Epithelial cell of prostate (primary cell): ENCODE data around the gene TGFBR2.

Source experiments
- DNase-seq: peaks from one replicate; pipeline ENCODE4 v3.0.0-alpha.2; 2011; ENCODE audit warnings: low read depth, low spot score
- H3K27ac ChIP-seq: fragments of 450-650 bp; 2 replicates; pipeline ENCODE4 v1.5.1; 2017; ENCODE audit warnings: mild to moderate bottlenecking

The TGFBR2 gene

DNA sequence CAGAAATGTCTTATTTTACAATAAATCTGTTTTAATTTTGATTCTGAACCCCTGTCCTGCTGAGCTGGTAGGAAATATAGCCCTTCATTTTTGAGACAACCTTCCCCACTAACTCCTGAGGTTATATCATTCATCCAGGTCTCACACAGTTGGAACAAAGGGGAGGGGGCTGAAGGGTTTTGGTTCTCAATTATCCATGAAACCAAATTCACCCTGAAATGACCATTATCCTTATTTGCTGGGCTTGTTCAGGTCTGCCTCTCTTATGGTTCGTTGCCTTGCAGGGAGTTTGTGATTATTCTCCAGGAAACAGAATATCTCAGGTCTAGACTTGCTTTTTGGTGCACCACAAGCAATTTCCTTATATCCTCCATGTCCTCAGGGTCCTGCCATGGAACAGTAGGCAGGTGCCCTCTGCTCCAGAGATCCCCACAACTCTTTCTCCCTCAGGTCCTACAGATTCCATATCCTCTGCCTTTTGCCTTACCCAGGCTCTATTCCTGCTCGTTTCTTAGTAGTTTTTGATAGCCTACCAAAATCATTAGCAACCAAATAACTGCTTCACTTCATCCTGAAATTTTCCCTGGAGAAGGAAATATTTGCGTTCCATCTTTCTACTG is 94.4 kb downstream of the TGFBR2 start:
- H3K27ac ChIP-seq, result no peak overlapping the region
- no peak for DNase-seq

DNA sequence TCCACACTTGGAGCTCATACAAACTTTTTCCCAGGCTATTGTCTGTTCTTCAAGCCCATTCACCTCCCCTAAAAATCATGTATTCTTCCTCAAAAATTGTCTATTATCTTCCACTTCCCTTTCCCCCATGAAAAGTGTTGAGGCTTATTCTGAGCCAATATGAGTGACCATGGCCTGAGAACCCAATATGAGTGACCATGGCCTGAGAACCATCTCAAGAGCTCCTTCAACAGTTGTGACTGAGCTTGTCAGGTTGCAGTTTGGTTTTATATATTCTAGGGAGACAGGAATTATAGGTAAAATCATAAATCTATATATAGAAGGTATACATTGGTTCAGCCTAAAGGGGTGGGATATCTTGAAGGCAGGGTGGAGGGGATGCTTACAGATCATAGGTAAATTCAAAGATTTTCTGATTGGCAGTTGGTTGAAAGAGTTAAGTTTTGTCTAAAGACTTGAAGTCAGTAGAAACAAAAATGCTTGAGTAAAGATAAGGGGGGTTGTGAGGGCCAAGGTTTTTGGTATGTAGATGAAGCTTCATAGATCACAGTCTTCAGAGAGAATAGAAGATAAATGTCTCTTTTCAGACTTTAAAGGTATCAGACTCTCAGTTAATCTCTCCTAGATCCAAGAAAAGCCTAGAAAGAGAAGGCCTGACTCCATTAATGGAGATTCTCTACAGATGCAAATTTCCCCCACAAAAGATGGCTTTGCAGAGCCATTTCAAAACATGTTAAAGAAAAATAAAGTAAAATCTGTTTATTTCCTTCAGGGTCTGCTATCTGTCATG is 95.8 kb downstream of the TGFBR2 start:
- no peak for DNase-seq
- no peak overlapping the region for H3K27ac ChIP-seq

DNA sequence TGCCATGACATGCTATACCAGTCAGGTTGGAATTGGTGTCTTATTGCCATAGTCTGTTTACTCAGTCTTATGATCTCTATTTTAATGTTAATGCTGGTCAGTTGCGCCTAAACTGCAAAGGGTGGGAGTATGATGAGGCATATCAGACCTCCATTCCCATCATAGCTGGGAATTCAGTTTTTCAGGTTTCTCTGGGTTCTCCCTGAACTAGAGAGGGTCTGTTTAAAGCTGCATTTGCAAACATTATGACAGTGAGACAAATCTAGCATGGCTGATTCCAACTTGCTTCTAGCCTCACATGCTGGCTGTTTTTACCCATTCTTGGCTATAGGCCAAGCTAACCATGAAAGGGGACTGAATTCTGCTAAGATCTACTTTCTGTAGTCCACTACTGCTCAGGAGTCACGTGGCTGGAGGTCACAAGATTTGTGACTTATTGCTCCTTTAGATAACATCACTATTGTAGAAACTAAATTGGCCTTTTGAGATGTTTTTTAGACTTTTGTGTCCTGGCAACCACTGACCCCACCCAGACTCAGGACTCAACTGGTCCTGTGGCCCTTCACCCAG is 96.5 kb downstream of the TGFBR2 start:
- DNase-seq, result no peak
- no peak overlapping the region for H3K27ac ChIP-seq

DNA sequence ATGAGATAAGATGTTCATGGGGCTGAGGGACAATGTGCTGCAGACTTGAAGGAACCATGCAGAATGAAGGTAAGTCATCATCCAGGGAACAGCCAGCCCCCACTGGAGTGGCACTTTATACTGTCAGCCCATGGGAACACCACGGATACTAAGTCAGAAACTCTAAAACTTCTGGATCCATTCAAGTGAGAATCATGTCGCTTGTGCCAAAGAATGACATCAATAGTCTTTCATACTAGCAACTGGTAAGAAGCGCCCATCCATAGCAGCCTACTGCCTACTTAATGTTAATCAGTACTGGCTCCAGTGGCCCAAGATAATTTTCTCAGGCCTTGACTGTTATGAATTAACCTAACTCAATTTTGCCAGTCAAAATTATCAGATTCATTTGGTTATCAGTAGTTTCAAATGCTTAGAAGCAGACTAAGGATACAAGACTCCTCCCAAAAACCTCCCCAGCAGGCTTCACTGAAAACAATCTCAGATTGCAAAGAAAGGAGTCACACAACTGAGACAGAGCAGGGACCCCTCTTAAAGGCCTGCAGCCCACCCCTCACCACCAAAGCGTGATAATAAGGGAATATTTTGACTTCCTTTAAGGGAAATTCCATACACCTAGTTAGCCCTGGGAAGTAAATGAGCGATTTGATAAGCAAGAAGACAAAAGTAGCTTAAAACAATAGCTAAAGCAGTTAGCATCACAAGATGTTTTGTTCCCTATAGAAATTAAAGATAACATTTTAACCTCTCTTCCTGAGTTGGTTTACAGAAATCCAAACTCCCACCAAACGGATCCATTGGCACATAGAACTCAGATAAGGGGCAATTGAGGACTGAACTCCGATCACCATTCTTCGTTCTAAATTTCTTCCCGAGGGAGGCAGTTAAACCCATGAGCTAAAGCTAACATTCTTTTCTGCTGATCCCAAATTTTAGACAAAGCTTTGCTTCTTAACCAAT is 98.8 kb downstream of the TGFBR2 start:
- H3K27ac ChIP-seq, result no peak overlapping the region
- no peak for DNase-seq

DNA sequence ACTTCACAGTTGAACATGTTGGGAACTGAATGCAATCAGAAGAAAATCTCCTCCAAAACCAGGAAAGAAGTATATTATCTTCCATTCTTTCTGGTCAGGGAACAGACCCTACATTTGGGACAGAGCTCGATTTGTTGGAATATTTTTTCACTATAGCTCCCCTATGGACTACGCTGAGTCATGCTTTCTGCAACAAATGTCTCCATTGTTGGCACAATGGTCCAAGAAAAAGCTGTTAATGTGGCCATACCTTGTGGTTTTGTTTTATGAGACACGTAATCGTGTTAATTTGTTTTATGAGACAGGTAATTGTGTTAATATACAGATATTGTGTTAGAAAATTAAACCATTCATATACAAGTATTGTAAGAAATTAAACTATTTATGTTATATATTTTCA is 101.4 kb downstream of the TGFBR2 start:
- DNase-seq, result no peak
- no peak overlapping the region for H3K27ac ChIP-seq

DNA sequence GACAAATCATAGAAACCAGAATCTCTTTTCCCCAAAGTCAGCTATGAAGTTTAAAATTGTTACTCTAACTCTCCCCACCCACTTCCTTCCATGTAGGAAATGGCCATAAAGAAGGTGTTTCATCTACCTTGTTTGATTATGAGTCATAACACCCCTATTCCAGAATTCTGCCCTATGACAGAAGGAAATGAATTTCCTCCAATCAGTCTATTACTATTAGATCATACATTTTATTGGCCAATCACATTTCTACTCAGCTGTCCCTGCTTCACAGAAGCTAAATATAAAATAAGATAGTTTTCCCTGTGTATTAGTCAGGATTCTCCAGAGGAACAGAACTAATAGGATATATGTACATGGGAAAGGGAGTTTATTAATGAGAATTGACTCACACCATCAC is 102.1 kb downstream of the TGFBR2 start:
- H3K27ac ChIP-seq, result peak overlapping the region; percentile 14
- DNase-seq, result no peak

DNA sequence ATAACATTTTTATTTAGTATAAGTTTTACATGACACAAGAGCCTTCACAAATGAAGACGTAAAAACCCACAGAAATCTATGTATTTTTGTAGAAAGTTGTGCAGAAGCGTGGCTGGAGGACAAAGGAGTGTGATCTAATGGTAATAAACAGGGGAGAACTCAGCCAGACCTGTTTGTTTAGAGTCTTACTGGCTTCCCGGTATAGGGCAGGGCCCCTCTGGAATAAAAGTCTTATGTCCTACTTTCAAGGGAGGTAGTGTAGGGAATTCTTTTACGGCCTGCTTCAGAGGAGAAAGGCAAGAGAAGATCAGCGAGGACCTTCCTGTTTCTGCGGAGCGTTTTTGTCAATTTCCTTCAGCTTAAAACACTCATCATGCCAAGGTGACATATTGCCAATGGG is 103.6 kb downstream of the TGFBR2 start:
- DNase-seq, result no peak

DNA sequence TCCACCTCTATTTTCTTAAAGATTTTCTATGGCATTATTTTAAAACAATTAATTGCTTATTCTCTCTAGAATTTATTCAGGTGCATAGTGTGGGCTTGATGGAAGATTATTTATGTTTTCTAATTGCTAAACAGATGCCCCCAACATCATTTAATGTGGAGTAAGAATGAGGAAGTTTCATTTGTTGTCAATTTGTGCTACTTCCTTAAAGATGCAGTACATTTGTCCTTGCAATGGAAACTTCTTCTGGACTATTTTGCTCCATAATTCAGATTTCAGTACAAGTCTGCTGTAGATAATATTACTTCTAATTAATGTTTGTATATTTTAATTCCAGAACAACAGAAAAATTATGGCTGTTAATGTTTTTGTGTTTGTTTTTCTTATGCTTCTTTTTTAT is 104.8 kb downstream of the TGFBR2 start:
- H3K27ac ChIP-seq, result no peak overlapping the region
- DNase-seq, result no peak

More for the DNA sequence above, 103.6 kb downstream of the TGFBR2 start:
- H3K27ac ChIP-seq, result no peak overlapping the region

DNA sequence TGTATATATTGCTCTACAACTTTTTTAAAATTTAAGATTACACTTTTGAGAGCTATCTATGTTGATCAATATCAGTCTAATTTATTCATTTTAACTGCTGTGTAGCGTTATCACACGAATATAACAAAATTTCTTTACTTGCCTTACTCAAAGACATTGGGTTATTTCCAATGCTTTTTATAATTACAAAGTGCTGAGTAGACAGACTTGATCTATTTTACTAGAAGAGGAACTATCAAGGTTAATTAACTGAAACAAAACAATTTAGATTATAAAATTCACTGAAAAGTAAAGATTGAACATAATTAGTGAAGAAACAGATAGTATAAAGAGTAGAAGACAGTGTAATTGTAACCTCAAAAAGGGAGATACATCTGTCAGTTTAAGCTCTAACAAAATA is 105.5 kb downstream of the TGFBR2 start:
- DNase-seq, result no peak

DNA sequence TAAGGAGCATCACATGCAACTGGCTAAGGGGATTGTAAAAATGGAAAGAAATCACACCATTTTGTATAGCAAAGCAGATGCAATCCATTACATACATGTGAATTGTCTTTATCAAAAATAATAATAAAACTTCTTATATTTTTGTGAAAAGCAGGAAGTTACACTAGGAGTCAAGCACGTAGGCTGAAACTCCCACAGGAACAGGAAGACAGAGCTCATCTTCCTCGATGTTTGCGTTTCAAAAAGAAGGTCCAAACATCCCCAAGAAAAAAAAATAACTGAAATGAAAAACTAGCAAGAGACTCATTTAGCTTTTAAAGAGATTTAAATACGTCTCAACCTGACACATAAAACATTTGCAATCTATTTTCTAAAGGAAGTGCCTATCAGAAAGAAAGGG is 106.6 kb downstream of the TGFBR2 start:
- H3K27ac ChIP-seq, result no peak overlapping the region
- DNase-seq, result no peak

More for the DNA sequence above, 105.5 kb downstream of the TGFBR2 start:
- no peak overlapping the region for H3K27ac ChIP-seq

DNA sequence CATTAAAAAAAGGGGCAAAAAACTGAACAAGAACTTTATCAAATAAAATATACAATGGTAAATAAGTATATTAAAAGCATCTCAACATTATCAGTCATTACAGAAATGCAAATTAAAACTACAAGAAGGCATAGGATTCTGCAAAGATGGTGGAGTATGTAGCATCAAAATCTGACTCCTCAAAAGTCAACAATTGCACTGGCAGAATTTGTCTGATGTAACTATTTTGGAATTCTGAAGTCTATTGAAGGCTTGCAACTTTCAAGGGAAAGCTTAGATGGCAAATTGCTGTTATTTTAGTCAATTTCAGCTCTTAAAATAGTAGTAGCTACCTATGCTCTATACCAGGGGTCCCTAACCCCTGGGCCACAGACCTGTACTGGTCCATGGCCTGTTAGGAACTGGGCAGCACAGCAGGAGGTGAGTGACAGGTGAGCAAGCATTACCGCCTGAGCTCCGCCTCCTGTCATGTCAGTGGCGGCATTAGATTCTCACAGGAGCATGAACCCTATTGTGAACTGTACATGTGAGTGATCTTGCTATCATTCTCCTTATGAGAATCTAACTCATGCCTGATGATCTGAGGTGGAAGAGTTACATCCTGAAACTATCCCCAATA is 107.6 kb downstream of the TGFBR2 start:
- H3K27ac ChIP-seq, result no peak overlapping the region
- no peak for DNase-seq

DNA sequence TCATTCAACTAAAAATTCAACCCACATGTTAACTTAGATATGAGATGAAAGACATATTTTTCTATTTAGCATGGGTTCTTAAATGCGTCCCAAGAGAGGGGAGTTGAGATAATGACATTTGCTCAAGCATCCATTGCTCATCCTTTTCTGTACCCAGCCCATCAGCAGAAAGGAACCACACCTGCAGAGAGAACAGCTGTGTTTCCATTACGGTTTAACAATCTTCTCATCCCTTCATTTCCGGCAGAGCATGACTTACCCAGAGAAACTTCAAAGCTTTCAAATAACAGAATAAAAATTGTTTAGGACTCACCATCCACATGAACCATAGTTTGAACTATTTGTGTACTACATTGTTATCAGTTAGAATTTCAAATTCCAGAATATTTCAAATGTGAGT is 113.1 kb downstream of the TGFBR2 start:
- no peak for DNase-seq
- no peak overlapping the region for H3K27ac ChIP-seq

DNA sequence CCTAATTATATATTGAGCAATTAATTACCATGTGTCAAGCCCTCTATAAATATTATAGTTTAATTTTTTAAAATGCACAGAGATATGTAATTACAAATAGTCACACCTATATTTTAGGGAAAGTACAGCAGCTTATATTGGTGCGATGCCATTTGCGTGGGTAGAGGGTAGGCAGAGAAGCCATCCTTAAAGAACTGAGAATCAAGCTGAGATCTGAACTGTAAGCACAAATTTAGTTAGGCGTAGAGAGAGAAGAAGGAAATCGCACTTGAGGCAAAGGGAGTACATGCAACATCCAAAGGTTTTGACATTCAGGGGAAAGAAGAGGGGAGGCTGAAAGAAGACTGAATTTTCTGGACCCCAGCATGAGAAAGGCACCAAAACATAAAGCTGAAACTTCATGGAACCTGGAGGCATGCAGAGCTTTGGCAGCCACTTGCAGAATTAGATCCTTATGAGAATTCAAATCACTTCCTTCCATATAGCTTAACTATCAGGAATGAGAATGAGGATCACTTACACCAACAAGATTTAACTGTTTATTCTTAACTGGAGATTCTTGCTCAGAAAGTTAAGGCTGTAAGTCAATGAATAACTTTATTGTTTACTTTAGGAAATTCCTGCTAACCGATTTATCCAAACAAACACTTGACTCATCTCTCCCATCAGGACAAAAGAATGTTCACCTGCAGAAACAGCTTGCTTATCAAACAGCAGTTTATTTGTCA is 114.3 kb downstream of the TGFBR2 start:
- H3K27ac ChIP-seq, result peak overlapping the region; percentile 12
- DNase-seq, result peak; percentile 74

DNA sequence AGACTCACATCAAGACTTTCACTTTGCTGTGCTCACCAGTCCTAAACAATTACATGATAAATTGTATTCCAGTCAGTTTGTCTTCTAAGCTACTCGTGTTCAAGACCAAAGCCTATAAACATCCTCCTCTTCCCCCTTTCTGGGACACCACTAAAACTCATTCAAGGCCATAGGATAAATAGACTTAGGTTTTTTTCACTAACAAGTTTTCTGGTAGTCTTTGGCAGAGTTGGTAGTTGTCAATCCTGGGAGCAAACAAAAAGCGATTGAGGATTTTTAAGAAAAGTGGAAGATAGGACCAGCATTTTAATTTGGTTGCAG is 114.9 kb downstream of the TGFBR2 start:
- peak overlapping the region; percentile 12 for H3K27ac ChIP-seq
- DNase-seq, result no peak

DNA sequence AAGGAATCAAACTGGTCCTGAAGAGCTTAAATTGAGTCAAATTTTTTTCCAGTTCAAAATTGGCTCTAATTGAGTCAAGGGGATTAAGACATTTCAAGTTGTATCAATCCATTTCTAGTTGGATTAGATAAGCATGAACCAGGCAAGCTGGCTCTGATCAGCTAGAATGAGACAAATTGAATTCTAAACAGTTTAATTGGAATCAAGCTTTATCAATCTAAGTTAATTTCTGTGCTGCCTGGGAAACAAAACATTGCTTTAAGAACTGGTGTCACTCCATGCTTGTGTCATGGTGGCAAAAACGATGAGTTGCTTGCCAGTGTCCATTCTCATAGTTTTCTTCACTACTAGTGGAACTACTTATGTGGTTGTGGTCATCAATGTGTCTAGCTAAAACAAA is 116.8 kb downstream of the TGFBR2 start:
- no peak for DNase-seq
- no peak overlapping the region for H3K27ac ChIP-seq

DNA sequence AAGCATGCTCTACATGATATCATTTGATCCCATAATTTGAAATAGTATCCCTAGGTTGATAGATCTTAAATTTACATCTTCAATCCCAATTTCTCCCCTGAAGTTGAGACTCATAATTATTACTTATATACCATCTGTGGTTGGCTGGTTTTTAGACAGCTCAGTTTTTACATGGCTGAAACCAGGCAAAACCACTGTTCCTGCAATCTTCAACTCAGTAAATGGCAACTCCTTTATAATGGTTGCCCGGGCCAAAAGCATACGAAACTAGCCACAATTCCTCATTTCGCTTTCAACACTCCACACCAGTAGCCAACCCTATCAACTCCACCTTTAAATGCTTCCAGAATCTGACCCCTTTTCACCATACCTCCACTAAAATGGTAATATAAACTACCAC is 118.5 kb downstream of the TGFBR2 start:
- DNase-seq, result no peak
- H3K27ac ChIP-seq, result no peak overlapping the region

DNA sequence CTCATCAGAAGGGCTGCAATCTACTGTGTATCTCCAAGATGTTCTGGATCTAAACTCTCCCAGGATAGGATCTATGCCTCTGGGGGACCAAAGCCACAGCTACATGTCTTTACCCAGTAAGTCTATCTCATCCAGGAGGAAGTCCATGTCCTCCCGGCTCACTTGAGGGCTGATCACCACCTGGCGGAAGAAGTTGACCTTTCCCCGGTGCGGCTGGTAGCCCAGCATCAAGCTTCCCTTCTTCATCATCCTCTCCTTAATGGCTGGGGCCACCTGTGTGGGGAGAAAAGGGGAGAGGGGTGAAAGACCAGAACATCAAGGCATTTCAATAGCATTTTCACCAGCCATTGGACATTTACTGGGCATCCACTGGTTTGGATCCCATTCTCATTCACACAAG is 121.7 kb downstream of the TGFBR2 start:
- no peak for DNase-seq
- no peak overlapping the region for H3K27ac ChIP-seq

DNA sequence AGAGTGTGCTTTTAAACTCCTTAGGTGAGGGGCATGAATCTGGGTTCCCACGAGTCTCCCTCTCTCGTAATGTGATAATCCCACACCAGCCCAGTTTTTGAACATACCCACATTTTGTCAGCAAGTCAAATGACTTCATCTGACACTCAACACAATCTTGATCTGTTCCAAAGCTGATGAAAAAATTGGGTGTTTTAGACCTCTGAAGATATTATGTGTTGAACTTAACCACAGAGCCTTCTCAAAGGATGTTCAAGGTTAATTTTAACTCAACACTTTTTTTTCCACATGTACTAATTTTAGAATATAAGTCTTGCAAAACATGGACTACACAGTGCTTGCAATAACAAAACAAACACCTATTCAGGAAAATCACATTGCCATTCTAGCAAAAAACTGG is 123.1 kb downstream of the TGFBR2 start:
- H3K27ac ChIP-seq, result no peak overlapping the region
- no peak for DNase-seq

DNA sequence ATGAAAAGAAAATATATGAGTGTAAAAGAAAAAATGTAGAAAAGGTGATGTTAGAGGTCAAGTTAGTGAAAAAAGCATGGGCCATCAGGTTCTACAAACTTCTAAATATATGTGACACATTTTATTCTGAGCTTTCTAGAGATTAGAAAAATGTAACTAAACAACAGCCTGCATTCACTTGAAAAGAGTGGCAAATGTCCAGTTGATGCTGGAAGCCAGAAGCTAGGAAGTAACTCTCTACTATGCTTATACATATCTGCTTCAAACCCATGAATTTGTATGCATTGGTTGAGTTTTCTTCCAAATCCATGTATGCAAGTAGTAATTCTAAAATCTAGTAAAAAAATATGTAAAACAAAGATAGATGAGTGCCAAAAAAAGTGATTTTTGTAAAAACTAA is 123.5 kb downstream of the TGFBR2 start:
- no peak for DNase-seq
- H3K27ac ChIP-seq, result no peak overlapping the region

DNA sequence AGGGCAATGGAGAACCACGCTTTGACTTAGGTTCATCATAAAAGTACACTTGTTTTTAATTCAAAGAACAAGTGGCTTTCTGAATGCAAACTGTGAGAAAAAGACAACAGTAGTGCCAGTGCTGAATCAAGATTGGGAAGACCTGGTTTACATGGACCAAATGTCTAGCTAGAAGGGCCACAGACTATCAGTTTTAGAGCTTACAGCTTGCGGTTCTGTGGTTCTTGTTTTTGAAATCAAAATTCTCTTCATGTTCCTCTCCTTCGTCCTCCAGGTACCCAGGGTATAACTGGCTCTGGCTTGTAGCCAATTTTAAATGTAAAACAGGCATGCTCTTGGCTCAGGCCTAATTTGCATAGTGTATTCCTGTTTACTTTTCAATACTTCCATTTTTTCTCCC is 124.6 kb downstream of the TGFBR2 start:
- no peak for DNase-seq
- no peak overlapping the region for H3K27ac ChIP-seq
